ENCODE results near the gene AQP7. TPM values are rescaled to one million over a fixed set of nuclear protein-coding genes. Genes with fewer than 3 reads are reported as not detected.
"Not testable (repeated sequence)": the region's sequence is repeated elsewhere in the genome, so short reads cannot be mapped to it uniquely, and the experiment has no call there.

Gene AQP7
- total RNA-seq, 4 donors from 2014 or later, result 2.1 to 10.7 (median 4.1) TPM

DNA sequence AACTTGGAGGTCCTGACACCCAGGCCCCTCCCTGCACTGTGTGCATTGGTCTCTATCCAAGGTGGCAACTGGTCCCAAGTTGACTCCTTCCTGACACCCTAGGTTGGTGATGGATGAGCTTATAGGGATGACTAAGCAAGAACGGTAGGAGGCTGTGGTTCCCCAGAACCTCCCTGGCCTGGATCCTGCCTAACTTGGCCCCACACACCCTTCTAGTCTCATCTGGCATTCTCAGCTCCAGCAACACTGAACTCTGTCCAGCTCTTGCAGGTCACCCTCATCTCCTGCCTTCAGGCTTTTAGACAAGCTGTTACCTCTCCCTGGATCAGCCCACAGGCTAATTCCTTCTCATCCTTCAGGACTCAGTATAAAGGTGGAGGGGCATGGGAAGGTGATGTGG lies 28.6 kb upstream of the AQP7 start:
- intact Hi-C loops (cut with DNase I; ENCODE audit: low total_unique reads) (no loop called here), in situ Hi-C loops (cut with MboI; ENCODE audit: low sequenced_read_pairs in 4 of 4) (no loop called here)
- H3K27me3 ChIP-seq, result no peaks in the 10 kb centered on the region
- no peaks in the 10 kb centered on the region for H3K9me3 ChIP-seq
- H3K27ac ChIP-seq, result peak overlapping the region in 1 of 4 donors; percentile 37
- peaks cover 0 to 3% of the 10 kb centered on the region in 2 donors for H3K4me1 ChIP-seq
- H3K36me3 ChIP-seq, result no peaks in the 10 kb centered on the region
- ATAC-seq (no peak), DNase-seq (no peak)
- no peak for TF ChIP-seq POLR2A (IDR thresholded peaks at IDR 0.05)
- TF ChIP-seq, protein P1, sequence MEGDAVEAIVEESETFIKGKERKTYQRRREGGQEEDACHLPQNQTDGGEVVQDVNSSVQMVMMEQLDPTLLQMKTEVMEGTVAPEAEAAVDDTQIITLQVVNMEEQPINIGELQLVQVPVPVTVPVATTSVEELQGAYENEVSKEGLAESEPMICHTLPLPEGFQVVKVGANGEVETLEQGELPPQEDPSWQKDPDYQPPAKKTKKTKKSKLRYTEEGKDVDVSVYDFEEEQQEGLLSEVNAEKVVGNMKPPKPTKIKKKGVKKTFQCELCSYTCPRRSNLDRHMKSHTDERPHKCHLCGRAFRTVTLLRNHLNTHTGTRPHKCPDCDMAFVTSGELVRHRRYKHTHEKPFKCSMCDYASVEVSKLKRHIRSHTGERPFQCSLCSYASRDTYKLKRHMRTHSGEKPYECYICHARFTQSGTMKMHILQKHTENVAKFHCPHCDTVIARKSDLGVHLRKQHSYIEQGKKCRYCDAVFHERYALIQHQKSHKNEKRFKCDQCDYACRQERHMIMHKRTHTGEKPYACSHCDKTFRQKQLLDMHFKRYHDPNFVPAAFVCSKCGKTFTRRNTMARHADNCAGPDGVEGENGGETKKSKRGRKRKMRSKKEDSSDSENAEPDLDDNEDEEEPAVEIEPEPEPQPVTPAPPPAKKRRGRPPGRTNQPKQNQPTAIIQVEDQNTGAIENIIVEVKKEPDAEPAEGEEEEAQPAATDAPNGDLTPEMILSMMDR (IDR thresholded peaks at IDR 0.05 in 4 of 5, conservative IDR thresholded peaks at IDR 0.05 in 1 of 5), result no peak
- no peak overlapping the region for H3K4me3 ChIP-seq

- Histone ChIP-seq H3K36me3 (no peaks in the 10 kb centered on the region), H3K4me1 (peaks cover 0 to 3% of the 10 kb centered on the region in 2 donors), H3K27ac (no peak overlapping the region), H3K27me3 (no peaks in the 10 kb centered on the region), H3K4me3 (no peak overlapping the region), H3K9me3 (no peaks in the 10 kb centered on the region)
- no peak for ATAC-seq
- DNase-seq, result no peak
- in situ Hi-C loops (cut with MboI; ENCODE audit: low sequenced_read_pairs in 4 of 4) (no loop called here), intact Hi-C loops (cut with DNase I; ENCODE audit: low total_unique reads) (no loop called here)
- TF ChIP-seq, protein P1 (IDR thresholded peaks at IDR 0.05 in 4 of 5, conservative IDR thresholded peaks at IDR 0.05 in 1 of 5), result no peak
- no peak for TF ChIP-seq POLR2A (IDR thresholded peaks at IDR 0.05)
Observed at GRCh38 chr9:33429256-33429985, 27.1 kb upstream of the AQP7 start.

- Histone ChIP-seq H3K4me1 (peaks cover 0 to 3% of the 10 kb centered on the region in 2 donors), H3K4me3 (no peak overlapping the region), H3K36me3 (no peaks in the 10 kb centered on the region), H3K27me3 (no peaks in the 10 kb centered on the region), H3K9me3 (no peaks in the 10 kb centered on the region), H3K27ac (no peak overlapping the region)
- DNase-seq (no peak), ATAC-seq (no peak)
- TF ChIP-seq POLR2A (IDR thresholded peaks at IDR 0.05), result no peak
- TF ChIP-seq, protein P1 (IDR thresholded peaks at IDR 0.05 in 4 of 5, conservative IDR thresholded peaks at IDR 0.05 in 1 of 5), result no peak
- in situ Hi-C loops (cut with MboI; ENCODE audit: low sequenced_read_pairs in 4 of 4), result no loop called here
- intact Hi-C loops (cut with DNase I; ENCODE audit: low total_unique reads), result no loop called here
Observed at GRCh38 chr9:33426843-33427293, 24.5 kb upstream of the AQP7 start.

- DNase-seq (no peak), ATAC-seq (no peak)
- Histone ChIP-seq H3K27ac (no peak overlapping the region), H3K4me1 (no peaks in the 10 kb centered on the region), H3K27me3 (no peaks in the 10 kb centered on the region), H3K4me3 (no peak overlapping the region), H3K9me3 (no peaks in the 10 kb centered on the region), H3K36me3 (no peaks in the 10 kb centered on the region)
- in situ Hi-C loops (cut with MboI; ENCODE audit: low sequenced_read_pairs in 4 of 4), result no loop called here
- no peak for TF ChIP-seq POLR2A (IDR thresholded peaks at IDR 0.05)
- TF ChIP-seq, protein P1 (IDR thresholded peaks at IDR 0.05 in 4 of 5, conservative IDR thresholded peaks at IDR 0.05 in 1 of 5), result no peak
- intact Hi-C loops (cut with DNase I; ENCODE audit: low total_unique reads), result no loop called here
Observed at GRCh38 chr9:33425128-33425533, 22.8 kb upstream of the AQP7 start.

GRCh38 chr9:33424492-33424891 lies 22.1 kb upstream of the AQP7 start:
- H3K36me3 ChIP-seq; H3K9me3 ChIP-seq; H3K4me3 ChIP-seq; intact Hi-C loops (cut with DNase I; ENCODE audit: low total_unique reads); H3K27ac ChIP-seq; ATAC-seq; in situ Hi-C loops (cut with MboI; ENCODE audit: low sequenced_read_pairs in 4 of 4); H3K27me3 ChIP-seq; H3K4me1 ChIP-seq; DNase-seq: not testable (repeated sequence)

- H3K4me1 ChIP-seq; H3K27me3 ChIP-seq; H3K9me3 ChIP-seq; H3K4me3 ChIP-seq; in situ Hi-C loops (cut with MboI; ENCODE audit: low sequenced_read_pairs in 4 of 4); H3K27ac ChIP-seq; ATAC-seq; DNase-seq; intact Hi-C loops (cut with DNase I; ENCODE audit: low total_unique reads); H3K36me3 ChIP-seq: not testable (repeated sequence)
Observed at GRCh38 chr9:33424043-33424442, 21.7 kb upstream of the AQP7 start.

Measured in gastrocnemius medialis (tissue), 4 donors.